ENCODE measurements around the gene PNMT. TPM values are rescaled to one million over a fixed set of nuclear protein-coding genes. Genes with fewer than 3 reads are reported as not detected.
A peak's percentile ranks its signal among the peaks of the same experiment; 100 is the strongest.

Gene PNMT
- polyA plus RNA-seq, 3 donors, result not detected

DNA sequence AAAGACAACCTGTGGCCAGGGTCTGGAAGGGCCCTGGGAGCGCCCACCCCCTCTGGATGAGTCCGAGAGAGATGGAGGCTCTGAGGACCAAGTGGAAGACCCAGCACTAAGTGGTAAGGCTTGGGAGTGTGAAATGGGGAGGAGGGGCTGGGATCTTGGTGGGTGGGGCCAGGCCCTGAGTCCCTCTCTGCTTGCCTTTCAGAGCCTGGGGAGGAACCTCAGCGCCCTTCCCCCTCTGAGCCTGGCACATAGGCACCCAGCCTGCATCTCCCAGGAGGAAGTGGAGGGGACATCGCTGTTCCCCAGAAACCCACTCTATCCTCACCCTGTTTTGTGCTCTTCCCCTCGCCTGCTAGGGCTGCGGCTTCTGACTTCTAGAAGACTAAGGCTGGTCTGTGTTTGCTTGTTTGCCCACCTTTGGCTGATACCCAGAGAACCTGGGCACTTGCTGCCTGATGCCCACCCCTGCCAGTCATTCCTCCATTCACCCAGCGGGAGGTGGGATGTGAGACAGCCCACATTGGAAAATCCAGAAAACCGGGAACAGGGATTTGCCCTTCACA lies 32.6 kb upstream of the PNMT start:
- H3K36me3 ChIP-seq (replicated peaks in 1 of 2; ENCODE audit: control insufficient read depth in 1 of 2, insufficient read depth in 2 of 2, low read length in 2 of 2), result no peaks in the 10 kb centered on the region
- DNase-seq, result no peak
- peaks cover 40% of the 10 kb centered on the region for H3K79me2 ChIP-seq (ENCODE audit: insufficient read depth, low read length)
- WGBS (ENCODE audit: insufficient coverage), result 100% methylated on average over 3 of the region's 8 CpGs
- H3K4me2 ChIP-seq (replicated peaks; ENCODE audit: extremely low read depth, low read length, poor library complexity, severe bottlenecking), result no peak overlapping the region
- H3K9me3 ChIP-seq (replicated peaks in 1 of 2; ENCODE audit: control insufficient read depth in 1 of 2, insufficient read depth in 1 of 2, low read length in 2 of 2), result no peaks in the 10 kb centered on the region
- intact Hi-C loops (cut with micrococcal nuclease), result loop anchor here (5.0 kb wide), 3 partner anchors 52 to 117 kb away; partner anchors contain the start of genes MIEN1 (in 1 of the 2) and PGAP3 (in 1 of the 2)
- peak overlapping the region in 3 of 7 donors; percentile 13 to 27 (median 15) for H3K27ac Mint-ChIP-seq
- H3K4me3 Mint-ChIP-seq, result peak overlapping the region in 1 of 2 donors; percentile 6
- peaks cover 11 to 14% (median 13%) of the 10 kb centered on the region in 3 donors for H3K27me3 Mint-ChIP-seq (ENCODE audit: low read depth in 3 of 3)
- TF ChIP-seq, protein P1, sequence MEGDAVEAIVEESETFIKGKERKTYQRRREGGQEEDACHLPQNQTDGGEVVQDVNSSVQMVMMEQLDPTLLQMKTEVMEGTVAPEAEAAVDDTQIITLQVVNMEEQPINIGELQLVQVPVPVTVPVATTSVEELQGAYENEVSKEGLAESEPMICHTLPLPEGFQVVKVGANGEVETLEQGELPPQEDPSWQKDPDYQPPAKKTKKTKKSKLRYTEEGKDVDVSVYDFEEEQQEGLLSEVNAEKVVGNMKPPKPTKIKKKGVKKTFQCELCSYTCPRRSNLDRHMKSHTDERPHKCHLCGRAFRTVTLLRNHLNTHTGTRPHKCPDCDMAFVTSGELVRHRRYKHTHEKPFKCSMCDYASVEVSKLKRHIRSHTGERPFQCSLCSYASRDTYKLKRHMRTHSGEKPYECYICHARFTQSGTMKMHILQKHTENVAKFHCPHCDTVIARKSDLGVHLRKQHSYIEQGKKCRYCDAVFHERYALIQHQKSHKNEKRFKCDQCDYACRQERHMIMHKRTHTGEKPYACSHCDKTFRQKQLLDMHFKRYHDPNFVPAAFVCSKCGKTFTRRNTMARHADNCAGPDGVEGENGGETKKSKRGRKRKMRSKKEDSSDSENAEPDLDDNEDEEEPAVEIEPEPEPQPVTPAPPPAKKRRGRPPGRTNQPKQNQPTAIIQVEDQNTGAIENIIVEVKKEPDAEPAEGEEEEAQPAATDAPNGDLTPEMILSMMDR (IDR thresholded peaks at IDR 0.05), result no peak
- H3K27me3 ChIP-seq (ENCODE audit: control insufficient read depth in 2 of 2, insufficient read depth in 2 of 2, low read length in 2 of 2), result peaks cover 0 to 4% of the 10 kb centered on the region in 2 donors
- no peak overlapping the region for H3K27ac ChIP-seq (ENCODE audit: low read depth in 1 of 2, low read length in 2 of 2)
- no peak overlapping the region for H2AFZ ChIP-seq (ENCODE audit: insufficient read depth, low read depth, low read length, poor library complexity, severe bottlenecking)
- no peak overlapping the region for H3K9ac ChIP-seq (ENCODE audit: insufficient read depth, low read length, poor library complexity, severe bottlenecking)
- H3K36me3 Mint-ChIP-seq, result peaks cover 5 to 15% of the 10 kb centered on the region in 2 donors
- no peak overlapping the region for H3K4me3 ChIP-seq (replicated peaks in 1 of 3; ENCODE audit: low read depth in 2 of 3, low read length in 3 of 3)
- peaks cover 56% of the 10 kb centered on the region for H3K4me1 Mint-ChIP-seq
- H3K4me1 ChIP-seq (ENCODE audit: control insufficient read depth in 1 of 2, insufficient read depth in 2 of 2, low read length in 2 of 2), result peaks cover 45 to 57% of the 10 kb centered on the region in 2 donors
- peaks cover 30% of the 10 kb centered on the region for H4K20me1 ChIP-seq (ENCODE audit: insufficient read depth, low read length)
- H3K9me3 Mint-ChIP-seq, result no peaks in the 10 kb centered on the region

DNA sequence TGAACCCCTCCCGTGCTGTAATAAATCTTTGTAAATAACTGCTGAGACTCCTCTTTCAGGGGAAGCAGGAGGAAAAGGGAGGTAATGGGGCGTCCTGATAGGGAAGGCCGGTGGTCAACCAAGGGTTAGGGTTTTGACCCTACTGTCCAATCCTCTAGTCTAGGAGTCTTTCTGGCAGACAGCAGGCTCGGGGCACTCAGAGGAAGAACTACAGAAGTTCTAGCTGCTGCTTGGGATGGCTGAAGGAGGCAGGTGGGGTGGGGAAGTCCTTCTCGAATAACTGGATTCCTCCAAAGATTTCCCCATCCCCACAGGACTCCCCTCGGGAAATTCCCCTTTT lies 31.7 kb upstream of the PNMT start:
- H3K27me3 ChIP-seq (ENCODE audit: control insufficient read depth in 2 of 2, insufficient read depth in 2 of 2, low read length in 2 of 2), result peaks cover 0 to 4% of the 10 kb centered on the region in 2 donors
- no peaks in the 10 kb centered on the region for H3K9me3 Mint-ChIP-seq
- DNase-seq, result no peak
- H3K9me3 ChIP-seq (replicated peaks in 1 of 2; ENCODE audit: control insufficient read depth in 1 of 2, insufficient read depth in 1 of 2, low read length in 2 of 2), result no peaks in the 10 kb centered on the region
- peak overlapping the region in 6 of 7 donors; percentile 86 to 96 (median 90) for H3K27ac Mint-ChIP-seq
- TF ChIP-seq, protein P1 (IDR thresholded peaks at IDR 0.05), result no peak
- peaks cover 39% of the 10 kb centered on the region for H4K20me1 ChIP-seq (ENCODE audit: insufficient read depth, low read length)
- peaks cover 9 to 13% (median 11%) of the 10 kb centered on the region in 3 donors for H3K27me3 Mint-ChIP-seq (ENCODE audit: low read depth in 3 of 3)
- peak overlapping the region; percentile 85 to 90 (median 87) for H3K4me3 ChIP-seq (replicated peaks in 1 of 3; ENCODE audit: low read depth in 2 of 3, low read length in 3 of 3)
- H3K4me3 Mint-ChIP-seq, result peak overlapping the region; percentile 87 to 93
- H3K4me1 Mint-ChIP-seq, result peaks cover 59% of the 10 kb centered on the region
- peaks cover 5 to 15% of the 10 kb centered on the region in 2 donors for H3K36me3 Mint-ChIP-seq
- H3K79me2 ChIP-seq (ENCODE audit: insufficient read depth, low read length), result peaks cover 48% of the 10 kb centered on the region
- WGBS (ENCODE audit: insufficient coverage), result 0% methylated on average over 1 of the region's 6 CpGs
- peak overlapping the region; percentile 90 for H3K4me2 ChIP-seq (replicated peaks; ENCODE audit: extremely low read depth, low read length, poor library complexity, severe bottlenecking)
- intact Hi-C loops (cut with micrococcal nuclease), result loop anchor here (5.0 kb wide), 3 partner anchors 51 to 116 kb away; partner anchors contain the start of genes MIEN1 (in 1 of the 2) and PGAP3 (in 1 of the 2)
- no peaks in the 10 kb centered on the region for H3K36me3 ChIP-seq (replicated peaks in 1 of 2; ENCODE audit: control insufficient read depth in 1 of 2, insufficient read depth in 2 of 2, low read length in 2 of 2)
- H3K27ac ChIP-seq (ENCODE audit: low read depth in 1 of 2, low read length in 2 of 2), result peak overlapping the region; percentile 71 to 90
- H2AFZ ChIP-seq (ENCODE audit: insufficient read depth, low read depth, low read length, poor library complexity, severe bottlenecking), result peak overlapping the region; percentile 86
- peak overlapping the region; percentile 86 for H3K9ac ChIP-seq (ENCODE audit: insufficient read depth, low read length, poor library complexity, severe bottlenecking)
- peaks cover 53 to 65% of the 10 kb centered on the region in 2 donors for H3K4me1 ChIP-seq (ENCODE audit: control insufficient read depth in 1 of 2, insufficient read depth in 2 of 2, low read length in 2 of 2)

All from CD14-positive monocyte (primary cell).